ENCODE results near the gene BHMT2. TPM values are rescaled to one million over a fixed set of nuclear protein-coding genes. Genes with fewer than 3 reads are reported as not detected.

Gene BHMT2
- total RNA-seq, 1 donor from 2014 or later, result 4.2 TPM

- H3K36me3 ChIP-seq, result no peaks in the 10 kb centered on the region
- no peak for DNase-seq (ENCODE audit: extremely low spot score in 2 of 2)
- H3K4me3 ChIP-seq, result no peak overlapping the region
- H3K4me1 ChIP-seq, result no peaks in the 10 kb centered on the region
- H3K9me3 ChIP-seq, result no peaks in the 10 kb centered on the region
- H3K27me3 ChIP-seq, result no peaks in the 10 kb centered on the region
- H3K27ac ChIP-seq, result no peak overlapping the region
- TF ChIP-seq POLR2AphosphoS5 (IDR thresholded peaks at IDR 0.05; ENCODE audit: insufficient read depth in 1 of 2, low read depth in 1 of 2), result no peak
- no peak for TF ChIP-seq POLR2A (IDR thresholded peaks at IDR 0.05)
- TF ChIP-seq CTCF (IDR thresholded peaks at IDR 0.05), result no peak
- intact Hi-C loops (cut with DNase I), result no loop called here
These were observed 16.5 kb downstream of the BHMT2 start for GRCh38 chr5:79086116-79086515.

GRCh38 chr5:79088507-79088906 lies 18.9 kb downstream of the BHMT2 start:
- no peaks in the 10 kb centered on the region for H3K4me1 ChIP-seq
- H3K27ac ChIP-seq, result no peak overlapping the region
- TF ChIP-seq CTCF (IDR thresholded peaks at IDR 0.05) (no peak), POLR2AphosphoS5 (IDR thresholded peaks at IDR 0.05; ENCODE audit: insufficient read depth in 1 of 2, low read depth in 1 of 2) (no peak), POLR2A (IDR thresholded peaks at IDR 0.05) (no peak)
- H3K9me3 ChIP-seq, result no peaks in the 10 kb centered on the region
- H3K36me3 ChIP-seq, result no peaks in the 10 kb centered on the region
- no peak overlapping the region for H3K4me3 ChIP-seq
- no peaks in the 10 kb centered on the region for H3K27me3 ChIP-seq
- intact Hi-C loops (cut with DNase I), result no loop called here
- no peak for DNase-seq (ENCODE audit: extremely low spot score in 2 of 2)

GRCh38 chr5:79091064-79091463 lies 21.5 kb downstream of the BHMT2 start:
- no peak for DNase-seq (ENCODE audit: extremely low spot score in 2 of 2)
- TF ChIP-seq POLR2A (IDR thresholded peaks at IDR 0.05) (no peak), POLR2AphosphoS5 (IDR thresholded peaks at IDR 0.05; ENCODE audit: insufficient read depth in 1 of 2, low read depth in 1 of 2) (no peak), CTCF (IDR thresholded peaks at IDR 0.05) (no peak)

GRCh38 chr5:79093762-79094161 lies 24.2 kb downstream of the BHMT2 start:
- TF ChIP-seq POLR2AphosphoS5 (IDR thresholded peaks at IDR 0.05; ENCODE audit: insufficient read depth in 1 of 2, low read depth in 1 of 2) (no peak), POLR2A (IDR thresholded peaks at IDR 0.05) (no peak), CTCF (IDR thresholded peaks at IDR 0.05) (no peak)
- Histone ChIP-seq H3K4me1 (no peaks in the 10 kb centered on the region), H3K4me3 (no peak overlapping the region), H3K36me3 (no peaks in the 10 kb centered on the region), H3K9me3 (no peaks in the 10 kb centered on the region), H3K27me3 (no peaks in the 10 kb centered on the region), H3K27ac (no peak overlapping the region)
- intact Hi-C loops (cut with DNase I), result no loop called here
- no peak for DNase-seq (ENCODE audit: extremely low spot score in 2 of 2)

More at GRCh38 chr5:79091064-79091463, 21.5 kb downstream of the BHMT2 start:
- Histone ChIP-seq H3K9me3 (no peaks in the 10 kb centered on the region), H3K4me3 (no peak overlapping the region), H3K36me3 (no peaks in the 10 kb centered on the region), H3K4me1 (no peaks in the 10 kb centered on the region), H3K27me3 (no peaks in the 10 kb centered on the region), H3K27ac (no peak overlapping the region)
- intact Hi-C loops (cut with DNase I), result no loop called here

- intact Hi-C loops (cut with DNase I), result no loop called here
These were observed 36.3 kb downstream of the BHMT2 start for GRCh38 chr5:79105868-79106267.

More at GRCh38 chr5:79105868-79106267, 36.3 kb downstream of the BHMT2 start:
- TF ChIP-seq POLR2AphosphoS5 (IDR thresholded peaks at IDR 0.05; ENCODE audit: insufficient read depth in 1 of 2, low read depth in 1 of 2) (no peak), CTCF (IDR thresholded peaks at IDR 0.05) (no peak), POLR2A (IDR thresholded peaks at IDR 0.05) (no peak)
- Histone ChIP-seq H3K36me3 (no peaks in the 10 kb centered on the region), H3K4me3 (no peak overlapping the region), H3K27ac (no peak overlapping the region), H3K27me3 (no peaks in the 10 kb centered on the region), H3K9me3 (no peaks in the 10 kb centered on the region), H3K4me1 (no peaks in the 10 kb centered on the region)
- no peak for DNase-seq (ENCODE audit: extremely low spot score in 2 of 2)

Data from vagina (tissue), 2 donors.